Choroid plexus epithelial cell (primary cell): Measurements from ENCODE around the gene RPS19BP1.
"Not testable (repeated sequence)": the region's sequence is repeated elsewhere in the genome, so short reads cannot be mapped to it uniquely, and the experiment has no call there.

Experiments
- DNase-seq: peaks from one replicate; pipeline ENCODE4 v3.0.0-alpha.2; 2010; ENCODE audit warnings: low read depth
- H3K4me3 ChIP-seq: 2 replicates; pipeline ENCODE4 v1.5.1; 2011; ENCODE audit warnings: low read depth, mild to moderate bottlenecking, control low read depth, low read length, moderate library complexity
- CTCF ChIP-seq: conservative IDR thresholded peaks from 2 replicates; pipeline ENCODE4 v1.5.1; 2011; ENCODE audit warnings: low read depth, mild to moderate bottlenecking, control low read depth, inconsistent platforms, low read length, moderate library complexity

The RPS19BP1 gene

GRCh38 chr22:39511226-39511625, 21.3 kb downstream of the RPS19BP1 start:
- TF ChIP-seq CTCF = no peak
- no peak for DNase-seq
- H3K4me3 ChIP-seq = no peak overlapping the region

DNA sequence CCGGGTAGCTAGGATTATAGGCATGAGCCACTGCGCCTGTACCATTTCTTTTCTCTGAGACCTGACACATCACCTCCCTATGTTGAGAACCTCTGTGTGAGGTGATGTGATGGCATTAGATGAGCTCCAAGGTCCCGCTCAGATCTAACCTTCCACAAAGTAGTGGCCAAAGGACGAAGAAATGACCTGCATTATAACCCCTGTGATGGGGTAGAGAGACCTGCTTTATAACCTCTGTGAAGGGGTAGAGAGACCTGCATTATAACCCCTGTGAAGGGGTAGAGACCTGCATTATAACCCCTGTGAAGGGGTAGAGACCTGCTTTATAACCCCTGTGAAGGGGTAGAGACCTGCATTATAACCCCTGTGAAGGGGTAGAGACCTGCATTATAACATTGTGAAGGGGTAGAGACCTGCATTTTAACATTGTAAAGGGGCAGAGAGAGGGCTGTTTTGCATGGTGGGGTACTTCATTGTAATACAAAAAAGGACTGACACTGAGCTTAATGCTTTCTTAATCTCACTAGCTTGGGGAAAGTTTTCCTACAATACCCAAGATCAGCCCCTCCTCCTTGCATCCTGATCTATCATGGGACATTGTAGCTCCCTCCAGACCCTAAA, 21.9 kb downstream of the RPS19BP1 start:
- no peak for TF ChIP-seq CTCF
- DNase-seq = no peak
- no peak overlapping the region for H3K4me3 ChIP-seq

DNA sequence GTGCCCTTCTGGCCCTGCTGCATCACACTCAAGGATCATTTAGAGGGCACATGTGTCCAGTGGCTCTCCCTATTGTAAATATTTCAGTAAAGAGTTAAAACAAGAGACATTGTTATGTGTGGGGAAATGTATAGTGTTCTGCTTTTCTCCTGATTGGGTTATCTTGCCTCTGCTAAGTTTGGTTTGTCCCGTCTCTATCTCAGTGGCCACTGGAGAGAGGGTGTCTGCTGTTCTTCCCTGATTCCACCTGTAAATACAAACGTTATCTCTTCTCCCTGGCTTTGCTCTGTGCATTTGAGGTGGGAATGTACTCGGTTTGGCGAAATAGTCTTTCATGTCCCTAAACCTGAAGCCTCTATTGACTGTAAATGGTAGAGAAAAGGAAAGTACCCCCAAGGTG, 24.2 kb downstream of the RPS19BP1 start:
- no peak overlapping the region for H3K4me3 ChIP-seq
- DNase-seq = no peak
- no peak for TF ChIP-seq CTCF

- not testable (repeated sequence) for DNase-seq, H3K4me3 ChIP-seq
Measured at GRCh38 chr22:39507021-39507420, 25.5 kb downstream of the RPS19BP1 start.

DNA sequence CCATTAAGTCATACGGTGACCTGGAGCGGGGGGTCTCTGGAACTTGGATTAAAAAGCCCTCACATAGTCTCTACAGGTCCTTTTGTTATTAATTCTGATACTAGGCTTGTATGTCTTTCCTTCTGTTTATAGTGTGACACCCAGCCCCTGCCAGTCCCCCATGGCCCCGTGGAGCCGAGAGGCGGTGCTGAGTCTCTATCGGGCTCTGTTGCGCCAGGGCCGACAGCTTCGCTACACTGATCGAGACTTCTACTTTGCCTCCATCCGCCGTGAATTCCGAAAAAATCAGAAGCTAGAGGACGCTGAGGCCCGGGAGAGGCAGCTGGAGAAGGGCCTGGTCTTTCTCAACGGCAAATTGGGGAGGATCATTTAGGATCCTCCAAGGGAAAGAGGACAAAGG, 28.5 kb downstream of the RPS19BP1 start:
- no peak overlapping the region for H3K4me3 ChIP-seq
- TF ChIP-seq CTCF = no peak
- DNase-seq = no peak

DNA sequence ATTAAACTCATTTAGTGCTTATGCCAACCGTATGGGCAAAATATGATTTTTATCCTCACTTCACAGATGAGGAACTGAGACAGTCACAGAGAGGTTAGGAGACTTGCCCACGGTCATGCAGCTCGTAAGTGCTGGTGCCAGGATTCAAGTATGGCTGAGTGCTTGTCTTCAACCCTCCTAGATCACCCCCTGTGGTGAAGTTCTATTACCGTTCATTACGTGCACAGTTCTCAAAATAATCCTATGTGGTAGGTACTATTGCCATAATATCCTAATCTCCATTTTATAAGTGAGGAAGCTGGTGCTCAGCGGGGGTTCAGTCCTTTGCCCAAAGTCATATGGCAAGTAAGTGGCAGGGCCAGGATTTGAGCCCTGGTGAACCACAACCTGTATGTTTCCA, 28.9 kb downstream of the RPS19BP1 start:
- no peak for TF ChIP-seq CTCF
- DNase-seq = no peak
- peak overlapping the region; percentile 92 for H3K4me3 ChIP-seq

- TF ChIP-seq CTCF = no peak
- DNase-seq = peak; percentile 57
- H3K4me3 ChIP-seq = peak overlapping the region; percentile 92
Measured at GRCh38 chr22:39502789-39503409, 29.6 kb downstream of the RPS19BP1 start.
